Neutrophil (primary cell): ENCODE results near the gene WSB2.

Experiments
- H3K27ac ChIP-seq: fragments of 200-600 bp; sonication (generic); 2 replicates; pipeline ENCODE4 v1.5.1; 2016; ENCODE audit warnings: mild to moderate bottlenecking, moderate library complexity
- H3K27me3 ChIP-seq: fragments of 200-600 bp; sonication (generic); 2 replicates; pipeline ENCODE4 v1.6.0; 2016; ENCODE audit warnings: mild to moderate bottlenecking
- H3K36me3 ChIP-seq: fragments of 200-600 bp; sonication (generic); 2 replicates; pipeline ENCODE4 v1.5.1; 2017
- H3K4me1 ChIP-seq, 2 experiments: fragments of 200-600 bp in 1 of 2; sonication (generic) in 1 of 2; 1 replicate in 1 of 2; 2 replicates in 1 of 2; pipeline versions ENCODE4 v1.5.1 to v1.6.1; 2013 to 2016; ENCODE audit warnings: low read depth in 1 of 2, low read length in 1 of 2, mild to moderate bottlenecking in 1 of 2, moderate library complexity in 1 of 2; ENCODE audit not compliant: control insufficient read depth in 1 of 2, insufficient read depth in 1 of 2
- H3K4me3 ChIP-seq, 2 experiments: fragments of 200-600 bp in 1 of 2; sonication (generic) in 1 of 2; 1 replicate in 1 of 2; 2 replicates in 1 of 2; pipeline ENCODE4 v1.5.1; 2013 to 2016; ENCODE audit warnings: low read depth in 1 of 2, low read length in 1 of 2, mild to moderate bottlenecking in 1 of 2, moderate library complexity in 1 of 2
- H3K9me3 ChIP-seq: fragments of 200-600 bp; sonication (generic); 2 replicates; pipeline ENCODE4 v1.5.1; 2016
- CTCF ChIP-seq: fragments of 200-600 bp; sonication (generic); IDR thresholded peaks from 2 replicates; pipeline ENCODE4 v1.5.1; 2016; ENCODE audit warnings: antibody characterized with exemption

WSB2 gene

GRCh38 chr12:118020036-118020435 is 40.9 kb downstream of the WSB2 start:
- H3K27me3 ChIP-seq, result no peaks in the 10 kb centered on the region
- no peak overlapping the region for H3K4me3 ChIP-seq
- H3K36me3 ChIP-seq, result peaks cover 40% of the 10 kb centered on the region

GRCh38 chr12:118017926-118018325 is 43.1 kb downstream of the WSB2 start:
- no peak overlapping the region for H3K4me3 ChIP-seq

More at GRCh38 chr12:118020036-118020435, 40.9 kb downstream of the WSB2 start:
- H3K9me3 ChIP-seq, result no peaks in the 10 kb centered on the region
- no peak overlapping the region for H3K27ac ChIP-seq
- no peak for TF ChIP-seq CTCF
- H3K4me1 ChIP-seq, result peaks cover 11 to 14% of the 10 kb centered on the region in 2 experiments

GRCh38 chr12:118016424-118017264 is 44.3 kb downstream of the WSB2 start, which contains the start of gene RFC5:
Gene RFC5, plus strand, starts transcription at chr12:118016703. Its CDS starts 125 bp downstream, at chr12:118016828.
- Histone ChIP-seq H3K27ac (peak within 1 kb of the TSS; percentile 35), H3K36me3 (peaks cover 20% of the 10 kb centered on the region), H3K4me1 (peaks cover 11 to 14% of the 10 kb centered on the region in 2 experiments), H3K9me3 (no peaks in the 10 kb centered on the region), H3K27me3 (peaks cover 11% of the 10 kb centered on the region), H3K4me3 (peak within 1 kb of the TSS; percentile 82 to 95)
- TF ChIP-seq CTCF, result peak; percentile 18

More at GRCh38 chr12:118017926-118018325, 43.1 kb downstream of the WSB2 start:
- Histone ChIP-seq H3K36me3 (peaks cover 25% of the 10 kb centered on the region), H3K27ac (no peak overlapping the region), H3K27me3 (peaks cover 11% of the 10 kb centered on the region), H3K9me3 (no peaks in the 10 kb centered on the region), H3K4me1 (peaks cover 11 to 14% of the 10 kb centered on the region in 2 experiments)
- TF ChIP-seq CTCF, result no peak

GRCh38 chr12:118015944-118016343 is 45.0 kb downstream of the WSB2 start:
- Histone ChIP-seq H3K4me1 (peaks cover 11 to 14% of the 10 kb centered on the region in 2 experiments), H3K27me3 (peaks cover 11% of the 10 kb centered on the region), H3K9me3 (no peaks in the 10 kb centered on the region), H3K4me3 (peak overlapping the region; percentile 82 to 95), H3K36me3 (peaks cover 20% of the 10 kb centered on the region), H3K27ac (no peak overlapping the region)
- no peak for TF ChIP-seq CTCF

GRCh38 chr12:118015306-118015705 is 45.7 kb downstream of the WSB2 start:
- peaks cover 11 to 14% of the 10 kb centered on the region in 2 experiments for H3K4me1 ChIP-seq
- no peaks in the 10 kb centered on the region for H3K9me3 ChIP-seq
- peaks cover 15% of the 10 kb centered on the region for H3K36me3 ChIP-seq
- H3K4me3 ChIP-seq, result no peak overlapping the region
- no peak for TF ChIP-seq CTCF
- H3K27me3 ChIP-seq, result peaks cover 11% of the 10 kb centered on the region
- no peak overlapping the region for H3K27ac ChIP-seq
